T follicular helper cell (primary cell): ENCODE data around the gene LMX1A.

Experiments used
- DNase-seq: peaks from one replicate; pipeline ENCODE4 v3.0.0-alpha.2; 2020; ENCODE audit warnings: low read depth

Gene LMX1A

GRCh38 chr1:165162671-165163241, 193.8 kb downstream of the LMX1A start:
- DNase-seq = no peak

GRCh38 chr1:165161130-165161529, 195.4 kb downstream of the LMX1A start:
- DNase-seq = no peak

- no peak for DNase-seq
These were observed 203.3 kb downstream of the LMX1A start for GRCh38 chr1:165153182-165153581.

- DNase-seq = no peak
These were observed 203.8 kb downstream of the LMX1A start for GRCh38 chr1:165152727-165153126.

- no peak for DNase-seq
These were observed 204.4 kb downstream of the LMX1A start for GRCh38 chr1:165152109-165152508.
